ENCODE data around the gene STYXL2. TPM values are rescaled to one million over a fixed set of nuclear protein-coding genes. Genes with fewer than 3 reads are reported as not detected.

The STYXL2 gene
- total and polyA plus RNA-seq, 9 of the 15 experiments (the other 6 are each of a cell fraction or from before 2014, with no cell fraction given) = not detected

GRCh38 chr1:167137793-167138510 is 44.1 kb downstream of the STYXL2 start:
- ChIA-PET CTCF (ENCODE audit: low intra/inter-chr PET ratio) (no interaction called here), POLR2A (interaction anchor here (1.7 to 2.0 kb wide), 2 partner anchors 11 to 12 kb away, joined by 5 to 8 read pairs; no protein-coding TSS in a partner anchor)
- Histone ChIP-seq H3K4me3 (no peak overlapping the region), H3K36me3 (ENCODE audit: control insufficient read depth, insufficient read depth, low read length) (no peaks in the 10 kb centered on the region), H3K79me2 (ENCODE audit: control insufficient read depth, insufficient read depth, low read length) (no peaks in the 10 kb centered on the region), H3K9me3 (replicated peaks; ENCODE audit: control insufficient read depth, insufficient read depth, low read depth, low read length) (no peaks in the 10 kb centered on the region), H3K4me2 (ENCODE audit: insufficient read depth, low read length) (no peak overlapping the region), H3K27ac (ENCODE audit: extremely low read depth, low read depth, low read length) (no peak overlapping the region), H2AFZ (ENCODE audit: low read depth, low read length) (no peak overlapping the region), H3K4me1 (replicated peaks in 1 of 2; ENCODE audit: control insufficient read depth in 2 of 2, insufficient read depth in 2 of 2, low read length in 2 of 2) (no peaks in the 10 kb centered on the region), H3K9me1 (ENCODE audit: control insufficient read depth, insufficient read depth, low read length) (no peaks in the 10 kb centered on the region), H3K27me3 (ENCODE audit: control insufficient read depth in 2 of 2, insufficient read depth in 2 of 2, low read length in 2 of 2) (peaks cover 12 to 22% of the 10 kb centered on the region in 2 experiments; a peak in 4 of 5 replicates), H3K9ac (ENCODE audit: insufficient read depth in 1 of 2, low read depth in 2 of 2, low read length in 2 of 2) (no peak overlapping the region), H4K20me1 (replicated peaks; ENCODE audit: control insufficient read depth, insufficient read depth, low read length) (no peaks in the 10 kb centered on the region)
- ATAC-seq (no peak), FAIRE-seq (no peak), DNase-seq (ENCODE audit: extremely low read depth in 1 of 4, low spot score in 3 of 4) (no peak)
- TF ChIP-seq DACH1 (IDR thresholded peaks at IDR 0.05; ENCODE audit: partially characterized antibody) (peak; percentile 93), PHF21A (IDR thresholded peaks at IDR 0.05; ENCODE audit: borderline replicate concordance, low read depth) (no peak)
- in situ Hi-C loops (cut with MboI) = no loop called here
- WGBS (ENCODE audit: insufficient coverage, low coverage, missing lambda C conversion rate) = 0% methylated on average over 3 of the region's 3 CpGs
- BruUV-seq (replicated peaks) = no TSS peak
- intact Hi-C loops (cut with micrococcal nuclease) = loop anchor here (1.0 kb wide), 1 partner anchor 37 kb away; no protein-coding TSS in a partner anchor

GRCh38 chr1:167138703-167139102 is 44.8 kb downstream of the STYXL2 start:
- no peak for DNase-seq (ENCODE audit: extremely low read depth in 1 of 4, low spot score in 3 of 4)
- peaks cover 12 to 14% of the 10 kb centered on the region in 2 experiments; a peak in 4 of 5 replicates for H3K27me3 ChIP-seq (ENCODE audit: control insufficient read depth in 2 of 2, insufficient read depth in 2 of 2, low read length in 2 of 2)
- no peak overlapping the region for H3K4me2 ChIP-seq (ENCODE audit: insufficient read depth, low read length)
- no peaks in the 10 kb centered on the region for H4K20me1 ChIP-seq (replicated peaks; ENCODE audit: control insufficient read depth, insufficient read depth, low read length)
- 4% methylated on average over 1 of the region's 1 CpG for WGBS (ENCODE audit: insufficient coverage, low coverage, missing lambda C conversion rate)
- H2AFZ ChIP-seq (ENCODE audit: low read depth, low read length) = no peak overlapping the region
- no peaks in the 10 kb centered on the region for H3K9me3 ChIP-seq (replicated peaks; ENCODE audit: control insufficient read depth, insufficient read depth, low read depth, low read length)
- no peak for ATAC-seq
- no peak overlapping the region for H3K9ac ChIP-seq (ENCODE audit: insufficient read depth in 1 of 2, low read depth in 2 of 2, low read length in 2 of 2)
- H3K79me2 ChIP-seq (ENCODE audit: control insufficient read depth, insufficient read depth, low read length) = no peaks in the 10 kb centered on the region
- H3K9me1 ChIP-seq (ENCODE audit: control insufficient read depth, insufficient read depth, low read length) = no peaks in the 10 kb centered on the region
- FAIRE-seq = no peak
- no TSS peak for BruUV-seq (replicated peaks)
- no peak overlapping the region for H3K4me3 ChIP-seq
- intact Hi-C loops (cut with micrococcal nuclease) (loop anchor here (1.0 kb wide), 1 partner anchor 37 kb away; no protein-coding TSS in a partner anchor), in situ Hi-C loops (cut with MboI) (no loop called here)
- ChIA-PET CTCF (ENCODE audit: low intra/inter-chr PET ratio) (no interaction called here), POLR2A (interaction anchor here (0.6 to 2.0 kb wide), 5 partner anchors 11 to 21 kb away, joined by 3 to 8 read pairs (median 5); no protein-coding TSS in a partner anchor)
- no peak overlapping the region for H3K27ac ChIP-seq (ENCODE audit: extremely low read depth, low read depth, low read length)
- no peaks in the 10 kb centered on the region for H3K4me1 ChIP-seq (replicated peaks in 1 of 2; ENCODE audit: control insufficient read depth in 2 of 2, insufficient read depth in 2 of 2, low read length in 2 of 2)
- H3K36me3 ChIP-seq (ENCODE audit: control insufficient read depth, insufficient read depth, low read length) = no peaks in the 10 kb centered on the region
- TF ChIP-seq FUS (optimal IDR thresholded peaks at IDR 0.05; ENCODE audit: low read depth, low read length) = no peak
- no peak for TF ChIP-seq CCNT2 (IDR thresholded peaks at IDR 0.05; ENCODE audit: borderline replicate concordance, extremely low read depth, insufficient read length, low read depth, low read length)
- no peak for TF ChIP-seq BACH1 (tag; IDR thresholded peaks at IDR 0.05)
- TF ChIP-seq ELF2 (CRISPR knock-in tag; IDR thresholded peaks at IDR 0.05) = no peak
- TF ChIP-seq CHAMP1 (IDR thresholded peaks at IDR 0.05) = no peak
- no peak for TF ChIP-seq SP2 (IDR thresholded peaks at IDR 0.05; ENCODE audit: extremely low read depth, low read depth, low read length, poor library complexity, severe bottlenecking)
- no peak for TF ChIP-seq HOMEZ (CRISPR knock-in tag; IDR thresholded peaks at IDR 0.05)
- TF ChIP-seq ZNF140 (CRISPR knock-in tag; IDR thresholded peaks at IDR 0.05) = no peak
- TF ChIP-seq KLF16 (IDR thresholded peaks at IDR 0.05) = no peak
